ENCODE results near the gene EPHB1. TPM values are rescaled to one million over a fixed set of nuclear protein-coding genes. Genes with fewer than 3 reads are reported as not detected.
A peak's percentile ranks its signal among the peaks of the same experiment; 100 is the strongest.
"Not testable (repeated sequence)": the region's sequence is repeated elsewhere in the genome, so short reads cannot be mapped to it uniquely, and the experiment has no call there.

The EPHB1 gene
- total RNA-seq, 1 donor from 2014 or later = 16.3 TPM

DNA sequence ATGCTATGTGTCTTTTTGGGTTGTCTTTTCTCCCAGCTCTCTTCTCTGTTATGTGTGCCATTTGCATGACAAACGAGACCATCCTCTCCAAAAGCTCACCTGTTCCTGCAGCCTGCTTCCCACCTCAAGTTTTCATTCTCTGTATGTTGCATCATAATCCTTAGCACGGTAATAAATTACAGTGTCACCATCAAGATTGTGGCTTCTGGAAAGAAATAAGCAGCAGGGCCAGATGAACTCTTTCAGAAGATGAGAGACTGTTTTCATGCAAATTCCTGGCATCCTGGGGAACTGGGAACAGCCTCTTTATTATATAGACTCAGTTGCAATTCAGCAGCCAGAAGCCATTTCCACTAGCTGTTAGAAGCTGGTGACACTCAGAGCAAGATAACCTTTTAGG is 436.7 kb downstream of the EPHB1 start:
- Mint-ChIP-seq H3K27ac (ENCODE audit: unreplicated experiment) (no peak overlapping the region), H3K27me3 (ENCODE audit: unreplicated experiment) (no peaks in the 10 kb centered on the region), H3K4me1 (ENCODE audit: low read depth, unreplicated experiment) (peaks cover 4% of the 10 kb centered on the region), H3K9me3 (ENCODE audit: unreplicated experiment) (no peaks in the 10 kb centered on the region), H3K36me3 (ENCODE audit: unreplicated experiment) (peaks cover 8% of the 10 kb centered on the region), H3K4me3 (ENCODE audit: unreplicated experiment) (no peak overlapping the region)
- TF ChIP-seq, protein P1, sequence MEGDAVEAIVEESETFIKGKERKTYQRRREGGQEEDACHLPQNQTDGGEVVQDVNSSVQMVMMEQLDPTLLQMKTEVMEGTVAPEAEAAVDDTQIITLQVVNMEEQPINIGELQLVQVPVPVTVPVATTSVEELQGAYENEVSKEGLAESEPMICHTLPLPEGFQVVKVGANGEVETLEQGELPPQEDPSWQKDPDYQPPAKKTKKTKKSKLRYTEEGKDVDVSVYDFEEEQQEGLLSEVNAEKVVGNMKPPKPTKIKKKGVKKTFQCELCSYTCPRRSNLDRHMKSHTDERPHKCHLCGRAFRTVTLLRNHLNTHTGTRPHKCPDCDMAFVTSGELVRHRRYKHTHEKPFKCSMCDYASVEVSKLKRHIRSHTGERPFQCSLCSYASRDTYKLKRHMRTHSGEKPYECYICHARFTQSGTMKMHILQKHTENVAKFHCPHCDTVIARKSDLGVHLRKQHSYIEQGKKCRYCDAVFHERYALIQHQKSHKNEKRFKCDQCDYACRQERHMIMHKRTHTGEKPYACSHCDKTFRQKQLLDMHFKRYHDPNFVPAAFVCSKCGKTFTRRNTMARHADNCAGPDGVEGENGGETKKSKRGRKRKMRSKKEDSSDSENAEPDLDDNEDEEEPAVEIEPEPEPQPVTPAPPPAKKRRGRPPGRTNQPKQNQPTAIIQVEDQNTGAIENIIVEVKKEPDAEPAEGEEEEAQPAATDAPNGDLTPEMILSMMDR (IDR thresholded peaks at IDR 0.05; ENCODE audit: partially characterized antibody, unreplicated experiment) = no peak
- no peak for DNase-seq

DNA sequence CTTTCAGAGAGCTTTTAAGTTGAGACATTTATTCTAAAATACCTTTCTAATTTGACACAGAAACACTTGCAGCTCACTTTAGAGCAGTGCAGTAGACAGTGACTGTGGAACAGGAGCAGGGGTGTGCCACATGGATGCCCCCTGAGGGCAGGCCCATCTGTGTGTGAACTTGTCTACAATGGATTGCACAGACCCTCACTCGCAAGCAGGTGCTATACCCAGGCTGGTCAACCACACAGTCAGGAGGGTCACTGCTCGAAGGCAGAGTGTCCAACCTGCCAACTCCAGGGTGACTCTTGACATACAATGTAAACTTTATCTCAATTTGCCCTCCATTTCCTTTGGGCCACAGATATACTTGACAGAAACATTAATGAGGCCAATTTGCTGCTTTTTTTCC is 437.2 kb downstream of the EPHB1 start:
- TF ChIP-seq, protein P1 (IDR thresholded peaks at IDR 0.05; ENCODE audit: partially characterized antibody, unreplicated experiment) = no peak
- H3K9me3 Mint-ChIP-seq (ENCODE audit: unreplicated experiment) = no peaks in the 10 kb centered on the region
- no peaks in the 10 kb centered on the region for H3K27me3 Mint-ChIP-seq (ENCODE audit: unreplicated experiment)
- H3K27ac Mint-ChIP-seq (ENCODE audit: unreplicated experiment) = no peak overlapping the region
- peaks cover 8% of the 10 kb centered on the region for H3K36me3 Mint-ChIP-seq (ENCODE audit: unreplicated experiment)
- no peak for DNase-seq
- peaks cover 7% of the 10 kb centered on the region for H3K4me1 Mint-ChIP-seq (ENCODE audit: low read depth, unreplicated experiment)
- H3K4me3 Mint-ChIP-seq (ENCODE audit: unreplicated experiment) = no peak overlapping the region

DNA sequence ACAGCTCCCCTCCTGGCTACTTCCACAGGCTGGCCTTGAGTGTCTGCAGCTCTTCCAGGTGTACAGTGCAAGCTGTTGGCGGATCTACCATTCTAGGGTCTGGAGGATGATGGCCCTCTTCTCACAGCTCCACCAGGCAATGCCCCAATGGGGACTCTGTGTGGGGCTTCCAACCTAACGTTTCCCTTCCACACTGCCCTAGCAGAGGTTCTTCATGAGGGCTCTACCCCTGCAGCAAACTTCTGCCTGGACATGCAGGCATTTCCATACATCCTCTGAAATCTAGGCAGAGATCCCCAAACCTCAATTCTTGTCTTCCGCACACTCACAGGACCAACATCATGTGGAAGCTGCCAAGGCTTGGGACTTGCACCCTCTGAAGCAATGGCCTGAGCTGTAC is 438.4 kb downstream of the EPHB1 start:
- not testable (repeated sequence) for H3K27ac Mint-ChIP-seq (ENCODE audit: unreplicated experiment); H3K4me3 Mint-ChIP-seq (ENCODE audit: unreplicated experiment); H3K36me3 Mint-ChIP-seq (ENCODE audit: unreplicated experiment); H3K27me3 Mint-ChIP-seq (ENCODE audit: unreplicated experiment); DNase-seq; H3K9me3 Mint-ChIP-seq (ENCODE audit: unreplicated experiment)
- H3K4me1 Mint-ChIP-seq (ENCODE audit: low read depth, unreplicated experiment) = peaks cover 19% of the 10 kb centered on the region

DNA sequence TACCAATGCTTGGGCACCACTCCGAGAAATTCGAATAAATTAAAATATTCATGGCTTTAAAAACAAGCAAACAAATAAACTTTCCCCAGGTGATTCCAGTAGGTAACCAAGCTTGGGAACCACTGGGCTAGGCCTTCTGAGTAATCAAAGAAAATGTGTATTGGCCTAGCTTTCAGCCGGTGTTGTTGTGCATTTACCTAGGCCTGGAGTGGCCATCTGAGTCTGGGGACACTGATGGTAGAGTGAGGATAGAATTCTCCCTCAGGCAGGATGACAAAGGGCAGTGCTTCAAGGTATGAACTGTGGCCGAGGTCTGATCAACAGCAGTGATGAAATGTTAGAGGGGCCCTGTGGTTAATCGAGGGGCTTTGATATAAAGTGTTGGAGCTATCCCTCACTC is 440.5 kb downstream of the EPHB1 start:
- peaks cover 2% of the 10 kb centered on the region for H3K9me3 Mint-ChIP-seq (ENCODE audit: unreplicated experiment)
- peaks cover 31% of the 10 kb centered on the region for H3K4me1 Mint-ChIP-seq (ENCODE audit: low read depth, unreplicated experiment)
- TF ChIP-seq, protein P1 (IDR thresholded peaks at IDR 0.05; ENCODE audit: partially characterized antibody, unreplicated experiment) = no peak
- no peak overlapping the region for H3K4me3 Mint-ChIP-seq (ENCODE audit: unreplicated experiment)
- H3K27me3 Mint-ChIP-seq (ENCODE audit: unreplicated experiment) = no peaks in the 10 kb centered on the region
- H3K27ac Mint-ChIP-seq (ENCODE audit: unreplicated experiment) = no peak overlapping the region
- peaks cover 8% of the 10 kb centered on the region for H3K36me3 Mint-ChIP-seq (ENCODE audit: unreplicated experiment)
- no peak for DNase-seq

DNA sequence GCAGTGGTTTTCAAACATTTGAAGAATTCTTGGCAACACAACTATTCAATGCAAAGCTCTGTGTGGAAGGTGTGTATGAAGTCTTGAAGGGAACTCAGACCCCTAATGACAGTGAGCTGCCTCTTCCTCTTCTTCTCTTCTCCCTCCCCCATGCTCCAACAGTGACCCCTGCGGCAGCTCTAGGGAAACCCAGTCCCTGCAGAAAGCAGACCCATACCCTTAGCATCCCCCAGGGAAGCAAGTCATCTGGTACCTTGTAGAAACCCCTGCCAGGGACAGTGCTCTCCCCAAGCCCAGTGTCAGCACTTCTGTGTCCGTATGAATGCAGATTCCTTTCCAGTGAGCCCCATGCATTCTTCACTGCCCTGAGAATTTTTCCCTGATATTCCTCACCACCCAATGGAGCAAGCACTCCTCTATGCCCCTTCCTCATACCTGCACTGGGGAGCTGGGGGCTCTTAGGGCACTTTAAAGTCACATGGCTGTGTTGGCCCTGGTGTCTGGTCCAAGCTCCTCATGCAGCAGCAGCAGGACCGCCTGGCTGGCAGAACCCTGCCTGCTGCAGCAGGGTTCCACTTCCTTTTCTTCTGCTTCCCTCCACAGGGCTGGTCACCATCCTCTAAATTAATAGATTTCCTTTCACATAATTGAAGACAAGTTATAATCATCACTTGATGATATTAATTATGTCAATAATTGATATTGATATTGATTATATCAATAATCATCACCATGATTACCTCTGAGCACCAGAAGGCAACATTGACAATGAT is 442.5 kb downstream of the EPHB1 start:
- no peak overlapping the region for H3K4me3 Mint-ChIP-seq (ENCODE audit: unreplicated experiment)
- H3K27me3 Mint-ChIP-seq (ENCODE audit: unreplicated experiment) = peaks cover 5% of the 10 kb centered on the region
- peaks cover 8% of the 10 kb centered on the region for H3K36me3 Mint-ChIP-seq (ENCODE audit: unreplicated experiment)
- peaks cover 2% of the 10 kb centered on the region for H3K9me3 Mint-ChIP-seq (ENCODE audit: unreplicated experiment)
- TF ChIP-seq, protein P1 (IDR thresholded peaks at IDR 0.05; ENCODE audit: partially characterized antibody, unreplicated experiment) = no peak
- peaks cover 26% of the 10 kb centered on the region for H3K4me1 Mint-ChIP-seq (ENCODE audit: low read depth, unreplicated experiment)
- H3K27ac Mint-ChIP-seq (ENCODE audit: unreplicated experiment) = peak overlapping the region; percentile 22
- no peak for DNase-seq

Measured in glutamatergic neuron (in vitro differentiated cells).